SK-N-SH (cell line): Measurements from ENCODE around the gene SLC1A2. TPM values are rescaled to one million over a fixed set of nuclear protein-coding genes. Genes with fewer than 3 reads are reported as not detected.

Experiments
- CTCF ChIA-PET: fragments of 300-600, 350-600 bp; formaldehyde crosslinking; extraction: SDS; loops from one replicate; lab custom pipeline; 2021; lab: Yijun Ruan, JAX
- POLR2A ChIA-PET: fragments of 350-600 bp; sonication (Branson Sonifier 250); formaldehyde crosslinking; extraction: SDS; loops from one replicate; lab custom pipeline; 2020; ENCODE audit warnings: antibody characterized with exemption, inconsistent platforms; lab: Yijun Ruan, JAX
- DNase-seq: peaks from one replicate; pipeline ENCODE4 v3.0.0; 2012
- H2AFZ ChIP-seq: fragments of 200-600 bp; sonication (generic); 2 replicates; pipeline ENCODE4 v1.8.1; 2016; ENCODE audit warnings: antibody characterized with exemption, mild to moderate bottlenecking, low read depth
- H3F3A ChIP-seq: fragments of 200-600 bp; sonication (generic); replicated peaks from 2 replicates; pipeline ENCODE3; 2016; ENCODE audit warnings: antibody characterized with exemption, mild to moderate bottlenecking; ENCODE audit not compliant: insufficient read depth
- H3K27ac ChIP-seq, 2 experiments: fragments of 200-500 bp in 1 of 2; fragments of 200-600 bp in 1 of 2; sonication (Bioruptor generic) in 1 of 2; sonication (generic), shearing (Covaris generic) in 1 of 2; 2 replicates each; pipeline versions ENCODE4 v1.5.1 to v1.6.1; 2014 to 2016; ENCODE audit warnings: low read depth in 2 of 2, inconsistent platforms in 1 of 2, low read length in 1 of 2, mild to moderate bottlenecking in 1 of 2, mixed read lengths in 1 of 2
- H3K27me3 ChIP-seq: fragments of 200-600 bp; sonication (generic), shearing (Covaris generic); 2 replicates; pipeline ENCODE4 v1.6.1; 2016; ENCODE audit warnings: mixed run types; ENCODE audit not compliant: insufficient read depth
- H3K36me3 ChIP-seq, 2 experiments: fragments of 200-500 bp in 1 of 2; fragments of 200-600 bp in 1 of 2; sonication (Bioruptor generic) in 1 of 2; sonication (generic) in 1 of 2; replicated peaks in 1 of 2; 2 replicates each; pipeline versions ENCODE3 to v1.5.1; 2014 to 2016; ENCODE audit warnings: low read length in 1 of 2, mild to moderate bottlenecking in 1 of 2; ENCODE audit not compliant: insufficient read depth in 2 of 2, control insufficient read depth in 1 of 2
- H3K4me1 ChIP-seq, 2 experiments: fragments of 200-500 bp in 1 of 2; fragments of 200-600 bp in 1 of 2; sonication (Bioruptor generic) in 1 of 2; sonication (generic), shearing (Covaris generic) in 1 of 2; 2 replicates each; pipeline versions ENCODE4 v1.5.1 to v1.6.1; 2014 to 2016; ENCODE audit warnings: low read depth in 1 of 2, low read length in 1 of 2, mixed run types in 1 of 2; ENCODE audit not compliant: insufficient read depth in 2 of 2, control insufficient read depth in 1 of 2
- H3K4me2 ChIP-seq: fragments of 200-600 bp; sonication (generic), shearing (Covaris generic); 2 replicates; pipeline ENCODE4 v1.6.1; 2017; ENCODE audit warnings: mixed run types
- H3K4me3 ChIP-seq, 2 experiments: fragments of 200-500 bp in 1 of 2; fragments of 200-600 bp in 1 of 2; sonication (Bioruptor generic) in 1 of 2; sonication (generic), shearing (Covaris generic) in 1 of 2; 2 replicates each; pipeline versions ENCODE4 v1.5.1 to v1.8.1; 2014 to 2016; ENCODE audit warnings: low read depth in 2 of 2, inconsistent platforms in 1 of 2, low read length in 1 of 2, mild to moderate bottlenecking in 1 of 2, mixed read lengths in 1 of 2, moderate library complexity in 1 of 2
- H3K79me2 ChIP-seq: fragments of 200-600 bp; sonication (generic); 2 replicates; pipeline ENCODE4 v1.8.1; 2017; ENCODE audit warnings: mild to moderate bottlenecking; ENCODE audit not compliant: insufficient read depth
- H3K9ac ChIP-seq: fragments of 200-600 bp; sonication (generic); 2 replicates; pipeline ENCODE4 v1.6.1; 2017; ENCODE audit warnings: mixed run types
- H3K9me2 ChIP-seq: fragments of 200-600 bp; sonication (generic); 2 replicates; pipeline ENCODE4 v1.6.1; 2017; ENCODE audit warnings: mixed run types
- H3K9me3 ChIP-seq: fragments of 200-600 bp; sonication (generic); 2 replicates; pipeline ENCODE4 v1.6.1; 2017; ENCODE audit warnings: mixed run types, mild to moderate bottlenecking, moderate library complexity
- H4K20me1 ChIP-seq: fragments of 200-600 bp; sonication (generic); 2 replicates; pipeline ENCODE4 v1.6.1; 2017; ENCODE audit warnings: mild to moderate bottlenecking, mixed run types; ENCODE audit not compliant: insufficient read depth
- CHD2 ChIP-seq: fragments of 150-350 bp; IDR thresholded peaks from 2 replicates; pipeline ENCODE4 v1.6.1; 2018; ENCODE audit warnings: low read length; ENCODE audit not compliant: partially characterized antibody
- ELF1 ChIP-seq: IDR thresholded peaks from 2 replicates; pipeline ENCODE4 v1.4.0; 2012
- FOXJ3 ChIP-seq: sonication (generic); formaldehyde crosslinking; IDR thresholded peaks from 2 replicates; pipeline ENCODE4 v1.5.1; 2020; ENCODE audit warnings: mild to moderate bottlenecking, missing genetic modification reagents
- FOXM1 ChIP-seq: IDR thresholded peaks from 2 replicates; pipeline ENCODE4 v1.4.0; 2012; ENCODE audit warnings: low read depth, mild to moderate bottlenecking
- GATA2 ChIP-seq: sonication (generic); formaldehyde crosslinking; IDR thresholded peaks from 2 replicates; pipeline ENCODE4 v1.5.0; 2020; ENCODE audit warnings: mild to moderate bottlenecking, missing genetic modification reagents
- JUND ChIP-seq: IDR thresholded peaks from 2 replicates; pipeline ENCODE4 v1.4.0; 2012
- MAX ChIP-seq: IDR thresholded peaks from 2 replicates; pipeline ENCODE4 v1.4.0; 2012; ENCODE audit warnings: low read depth
- MEF2A ChIP-seq: IDR thresholded peaks from 2 replicates; pipeline ENCODE4 v1.4.0; 2012; ENCODE audit warnings: low read depth, borderline replicate concordance
- NFIC ChIP-seq: IDR thresholded peaks from 2 replicates; pipeline ENCODE4 v1.4.0; 2012; ENCODE audit warnings: borderline replicate concordance
- NRF1 ChIP-seq: IDR thresholded peaks from 2 replicates; pipeline ENCODE4 v1.6.1; 2012; ENCODE audit warnings: low read depth, mild to moderate bottlenecking, low read length
- PBX3 ChIP-seq: IDR thresholded peaks from 2 replicates; pipeline ENCODE4; 2012
- POLR2AphosphoS5 ChIP-seq: IDR thresholded peaks from 2 replicates; pipeline ENCODE4 v1.6.1; 2012; ENCODE audit warnings: low read depth, low read length
- SMC3 ChIP-seq: IDR thresholded peaks from 2 replicates; pipeline ENCODE4 v1.6.1; 2012; ENCODE audit warnings: low read depth, low read length, improper control_type of control experiment
- TAF1 ChIP-seq: IDR thresholded peaks from 2 replicates; pipeline ENCODE4 v1.6.1; 2012; ENCODE audit warnings: low read depth, mild to moderate bottlenecking, low read length, moderate library complexity, borderline replicate concordance
- TCF12 ChIP-seq: IDR thresholded peaks from 2 replicates; pipeline ENCODE4 v1.4.0; 2012
- TEAD4 ChIP-seq: IDR thresholded peaks from 2 replicates; pipeline ENCODE4 v1.4.0; 2012; ENCODE audit warnings: mild to moderate bottlenecking, borderline replicate concordance; ENCODE audit not compliant: insufficient read depth
- ZBTB33 ChIP-seq: IDR thresholded peaks from 2 replicates; pipeline ENCODE4 v1.4.0; 2012; ENCODE audit warnings: low read depth, borderline replicate concordance
- WGBS: methylation state at CpG from one replicate; pipeline ENCODE4 v1.1.6; 2017; ENCODE audit warnings: low lambda C conversion rate; 5-methylcytosine and 5-hydroxymethylcytosine counted together
- polyA plus RNA-seq, 3 experiments: library from polyadenylated mRNA; depleted of rRNA; stranded (reverse); fragments of >200 nt; gene quantifications; 2 replicates each; pipeline ENCODE4 v1.2.3, GENCODE V29; 2012
- TF ChIP-seq, protein P1 (sequence below): IDR thresholded peaks from 2 replicates; pipeline ENCODE4 v1.4.0; 2012; ENCODE audit warnings: low read depth, borderline replicate concordance
- TF ChIP-seq, protein P2 (sequence below): fragments of 150-350 bp; IDR thresholded peaks from 2 replicates; pipeline ENCODE4 v1.6.1; 2017; ENCODE audit warnings: antibody characterized with exemption, low read length, low read depth, borderline replicate concordance

The SLC1A2 gene
- polyA plus RNA-seq, 1 of the 3 experiments (the other 2 are of a cell fraction) = under 0.01 TPM

GRCh38 chr11:35250192-35250591, 169.2 kb downstream of the SLC1A2 start:
- no peak overlapping the region for H3K4me3 ChIP-seq
- no peak overlapping the region for H3K4me2 ChIP-seq
- H3K36me3 ChIP-seq = no peaks in the 10 kb centered on the region
- DNase-seq = no peak
- no peak overlapping the region for H3K9ac ChIP-seq
- H3K9me2 ChIP-seq = no peaks in the 10 kb centered on the region
- ChIA-PET POLR2A (no interaction called here), CTCF (no interaction called here)
- H2AFZ ChIP-seq = no peak overlapping the region
- no peak overlapping the region for H3K27ac ChIP-seq
- no peaks in the 10 kb centered on the region for H4K20me1 ChIP-seq
- 86% methylated on average over 4 of the region's 4 CpGs for WGBS
- no peak for TF ChIP-seq TEAD4
- TF ChIP-seq, protein P1, sequence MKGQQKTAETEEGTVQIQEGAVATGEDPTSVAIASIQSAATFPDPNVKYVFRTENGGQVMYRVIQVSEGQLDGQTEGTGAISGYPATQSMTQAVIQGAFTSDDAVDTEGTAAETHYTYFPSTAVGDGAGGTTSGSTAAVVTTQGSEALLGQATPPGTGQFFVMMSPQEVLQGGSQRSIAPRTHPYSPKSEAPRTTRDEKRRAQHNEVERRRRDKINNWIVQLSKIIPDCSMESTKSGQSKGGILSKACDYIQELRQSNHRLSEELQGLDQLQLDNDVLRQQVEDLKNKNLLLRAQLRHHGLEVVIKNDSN = no peak
- TF ChIP-seq FOXJ3 (CRISPR knock-in tag) = no peak
- TF ChIP-seq JUND = no peak
- TF ChIP-seq SMC3 = no peak
- no peak for TF ChIP-seq ELF1
- TF ChIP-seq FOXM1 = no peak
- TF ChIP-seq GATA2 (CRISPR knock-in tag) = no peak
- TF ChIP-seq, protein P2, sequence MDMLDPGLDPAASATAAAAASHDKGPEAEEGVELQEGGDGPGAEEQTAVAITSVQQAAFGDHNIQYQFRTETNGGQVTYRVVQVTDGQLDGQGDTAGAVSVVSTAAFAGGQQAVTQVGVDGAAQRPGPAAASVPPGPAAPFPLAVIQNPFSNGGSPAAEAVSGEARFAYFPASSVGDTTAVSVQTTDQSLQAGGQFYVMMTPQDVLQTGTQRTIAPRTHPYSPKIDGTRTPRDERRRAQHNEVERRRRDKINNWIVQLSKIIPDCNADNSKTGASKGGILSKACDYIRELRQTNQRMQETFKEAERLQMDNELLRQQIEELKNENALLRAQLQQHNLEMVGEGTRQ = no peak
- no peak for TF ChIP-seq TCF12
- TF ChIP-seq TAF1 = no peak
- no peak for TF ChIP-seq MEF2A
- no peak for TF ChIP-seq CHD2
- no peak for TF ChIP-seq NRF1
- TF ChIP-seq POLR2AphosphoS5 = no peak
- no peak for TF ChIP-seq NFIC
- TF ChIP-seq MAX = no peak
- TF ChIP-seq PBX3 = no peak
- TF ChIP-seq ZBTB33 = no peak
- no peaks in the 10 kb centered on the region for H3K9me3 ChIP-seq
- H3K4me1 ChIP-seq = peaks cover 0 to 6% of the 10 kb centered on the region in 2 experiments; a peak in 2 of 4 replicates
- no peaks in the 10 kb centered on the region for H3K27me3 ChIP-seq
- H3F3A ChIP-seq = peaks cover 3% of the 10 kb centered on the region
- no peaks in the 10 kb centered on the region for H3K79me2 ChIP-seq
